Transverse colon (tissue), 4 donors: ENCODE results near the gene RTL10.

ENCODE experiments used
- POLR2A ChIP-seq: fragments of 450-650 bp; IDR thresholded peaks from one replicate; pipeline ENCODE4 v1.6.1; 2016; ENCODE audit warnings: antibody characterized with exemption, mild to moderate bottlenecking, moderate library complexity
- POLR2AphosphoS5 ChIP-seq, 3 donors: sonication (generic); formaldehyde crosslinking; IDR thresholded peaks; one replicate each; pipeline ENCODE4 v1.6.1; 2016; ENCODE audit warnings: antibody characterized with exemption in 3 of 3
- TF ChIP-seq, protein P1 (sequence below), 5 experiments: fragments of 200-600 bp in 3 of 5; fragments of 450-650 bp in 2 of 5; sonication (generic) in 3 of 5; IDR thresholded peaks; 1 replicate in 2 of 5; 2 replicates in 3 of 5; pipeline ENCODE4 v1.5.1; 2016 to 2017; ENCODE audit warnings: antibody characterized with exemption in 5 of 5, inconsistent platforms in 3 of 5, mild to moderate bottlenecking in 2 of 5, moderate library complexity in 1 of 5

DNA sequence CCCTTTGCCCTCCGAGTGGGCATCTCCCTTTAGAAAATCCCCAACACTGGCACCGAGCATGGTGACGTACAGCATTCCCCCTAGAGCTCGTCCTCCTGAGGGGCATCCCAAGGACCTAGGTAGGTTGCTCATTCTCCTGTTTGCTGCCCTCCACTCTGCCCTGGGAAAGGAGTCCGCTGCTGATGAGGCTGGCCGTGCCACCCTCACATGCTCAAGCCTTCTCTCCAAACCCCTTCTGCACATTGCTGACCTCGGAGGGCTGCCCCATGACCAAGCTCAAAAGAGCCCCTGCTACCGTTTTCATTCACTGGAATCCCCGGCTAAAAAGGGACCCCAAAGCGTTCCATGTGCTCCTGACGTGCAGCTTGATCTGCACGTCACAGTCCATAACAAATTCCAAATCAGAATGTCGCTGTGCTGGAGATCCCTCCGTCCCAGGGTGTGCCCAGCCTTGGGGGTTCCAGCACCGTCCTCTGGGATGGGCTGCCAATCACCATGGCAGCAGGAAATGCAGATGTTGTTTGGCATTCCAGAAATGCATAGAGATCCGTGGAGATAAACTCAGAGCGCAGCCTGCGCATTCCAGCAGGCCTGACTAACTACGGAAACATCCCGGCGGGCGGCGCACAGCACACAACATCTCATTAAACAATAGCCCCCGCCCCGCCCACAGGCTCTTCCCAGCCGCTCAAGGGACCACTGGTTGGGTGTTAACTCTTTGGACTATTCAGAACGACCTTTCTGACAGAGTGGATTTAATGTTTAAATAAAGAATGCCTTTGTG, 26.3 kb upstream of the RTL10 start:
- TF ChIP-seq, protein P1, sequence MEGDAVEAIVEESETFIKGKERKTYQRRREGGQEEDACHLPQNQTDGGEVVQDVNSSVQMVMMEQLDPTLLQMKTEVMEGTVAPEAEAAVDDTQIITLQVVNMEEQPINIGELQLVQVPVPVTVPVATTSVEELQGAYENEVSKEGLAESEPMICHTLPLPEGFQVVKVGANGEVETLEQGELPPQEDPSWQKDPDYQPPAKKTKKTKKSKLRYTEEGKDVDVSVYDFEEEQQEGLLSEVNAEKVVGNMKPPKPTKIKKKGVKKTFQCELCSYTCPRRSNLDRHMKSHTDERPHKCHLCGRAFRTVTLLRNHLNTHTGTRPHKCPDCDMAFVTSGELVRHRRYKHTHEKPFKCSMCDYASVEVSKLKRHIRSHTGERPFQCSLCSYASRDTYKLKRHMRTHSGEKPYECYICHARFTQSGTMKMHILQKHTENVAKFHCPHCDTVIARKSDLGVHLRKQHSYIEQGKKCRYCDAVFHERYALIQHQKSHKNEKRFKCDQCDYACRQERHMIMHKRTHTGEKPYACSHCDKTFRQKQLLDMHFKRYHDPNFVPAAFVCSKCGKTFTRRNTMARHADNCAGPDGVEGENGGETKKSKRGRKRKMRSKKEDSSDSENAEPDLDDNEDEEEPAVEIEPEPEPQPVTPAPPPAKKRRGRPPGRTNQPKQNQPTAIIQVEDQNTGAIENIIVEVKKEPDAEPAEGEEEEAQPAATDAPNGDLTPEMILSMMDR (IDR thresholded peaks at IDR 0.05): no peak
- TF ChIP-seq POLR2A: no peak
- TF ChIP-seq POLR2AphosphoS5 (IDR thresholded peaks at IDR 0.05): peak in 2 of 3 donors; percentile 30 to 43
